ACHN (cell line): Measurements from ENCODE around the gene NOS1AP.
A peak's percentile ranks its signal among the peaks of the same experiment; 100 is the strongest.

Experiments
- DNase-seq: peaks from one replicate; pipeline ENCODE4 v3.0.0-alpha.2; 2015
- in situ Hi-C: cut with HindIII; loops from 2 replicates; pipeline ENCODE4 v1.10.0; 2017; ENCODE audit warnings: low sequenced_read_pairs, low pct_ligation_motif_present, low pct_unique_long_range_greater_than_20kb

NOS1AP gene

DNA sequence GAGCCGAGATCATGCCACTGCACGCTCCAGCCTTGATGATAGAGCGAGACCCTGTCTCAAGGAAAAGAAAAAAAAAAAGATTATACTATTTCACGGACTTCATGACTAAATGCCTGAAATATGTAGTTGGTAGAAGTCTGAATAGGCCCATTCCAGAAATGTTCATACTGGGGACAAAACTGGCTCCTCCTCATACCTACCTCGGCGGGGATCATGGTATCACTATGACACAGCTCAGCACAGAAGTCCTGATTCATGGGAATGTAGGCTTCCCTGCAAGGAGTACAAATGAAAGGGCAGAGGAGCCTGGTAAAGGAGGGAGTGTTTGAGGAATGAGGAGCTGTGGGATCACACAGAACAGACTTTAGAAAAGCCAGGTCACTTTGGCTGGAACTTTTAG, 302.1 kb downstream of the NOS1AP start:
- in situ Hi-C loops, result no loop called here
- no peak for DNase-seq

GRCh38 chr1:162372159-162373071, 302.9 kb downstream of the NOS1AP start:
- DNase-seq, result no peak
- in situ Hi-C loops, result no loop called here

DNA sequence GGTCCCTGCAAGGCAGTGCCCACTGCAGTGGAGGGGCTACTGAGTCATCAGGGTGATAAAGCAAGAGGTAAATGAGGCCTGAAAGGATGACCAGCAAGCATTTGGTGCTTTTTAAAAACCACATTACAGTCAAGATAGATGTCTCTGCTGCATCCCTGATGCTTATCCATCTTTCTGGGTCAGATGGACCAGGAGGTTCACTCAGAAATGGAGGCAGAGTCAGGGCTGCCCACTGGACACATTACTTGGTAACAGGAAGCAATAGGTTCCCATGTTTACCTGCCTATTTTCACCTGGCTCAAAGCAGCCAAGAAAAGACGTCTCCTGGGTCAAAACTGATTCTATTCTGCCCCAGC, 303.6 kb downstream of the NOS1AP start:
- no peak for DNase-seq
- in situ Hi-C loops, result no loop called here

- peak; percentile 74 for DNase-seq
- in situ Hi-C loops, result no loop called here
These were observed 304.2 kb downstream of the NOS1AP start for GRCh38 chr1:162373541-162374260.

DNA sequence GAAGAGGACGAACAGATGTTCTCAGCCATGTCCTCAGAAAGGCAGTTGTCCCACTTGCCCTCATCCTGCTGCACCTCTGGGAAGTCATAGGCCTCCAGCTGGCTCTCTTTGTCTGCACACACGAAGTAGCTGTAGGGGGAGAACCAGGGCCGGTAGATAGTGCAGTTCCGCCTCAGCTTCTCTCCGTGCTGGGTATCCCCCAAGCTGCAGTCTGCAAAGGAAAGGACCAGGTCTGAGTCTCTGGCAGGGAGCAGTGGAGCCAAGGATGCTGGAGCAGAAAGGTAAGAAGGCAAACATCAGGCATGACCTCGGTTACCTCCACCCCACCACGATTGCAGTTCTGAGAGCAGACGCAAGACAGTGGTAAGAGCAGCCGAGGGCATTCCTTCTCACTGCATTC, 304.9 kb downstream of the NOS1AP start:
- DNase-seq, result no peak
- in situ Hi-C loops, result no loop called here

- in situ Hi-C loops, result no loop called here
- no peak for DNase-seq
These were observed 306.0 kb downstream of the NOS1AP start for GRCh38 chr1:162375463-162375862.

GRCh38 chr1:162376691-162377090, 307.2 kb downstream of the NOS1AP start, which contains the start of gene SPATA46:
Gene SPATA46, minus strand, starts transcription at chr1:162376854. Its CDS starts 64 bp downstream, at chr1:162376790.
- no peak for DNase-seq
- in situ Hi-C loops, result no loop called here

GRCh38 chr1:162380061-162380846, 310.8 kb downstream of the NOS1AP start:
- no peak for DNase-seq
- in situ Hi-C loops, result no loop called here

- in situ Hi-C loops, result no loop called here
- DNase-seq, result no peak
These were observed 311.9 kb downstream of the NOS1AP start, which contains the start of gene C1orf226 for GRCh38 chr1:162381383-162381782. Gene C1orf226, plus strand, starts transcription at chr1:162381728. Its CDS starts 174 bp downstream, at chr1:162381902.

DNA sequence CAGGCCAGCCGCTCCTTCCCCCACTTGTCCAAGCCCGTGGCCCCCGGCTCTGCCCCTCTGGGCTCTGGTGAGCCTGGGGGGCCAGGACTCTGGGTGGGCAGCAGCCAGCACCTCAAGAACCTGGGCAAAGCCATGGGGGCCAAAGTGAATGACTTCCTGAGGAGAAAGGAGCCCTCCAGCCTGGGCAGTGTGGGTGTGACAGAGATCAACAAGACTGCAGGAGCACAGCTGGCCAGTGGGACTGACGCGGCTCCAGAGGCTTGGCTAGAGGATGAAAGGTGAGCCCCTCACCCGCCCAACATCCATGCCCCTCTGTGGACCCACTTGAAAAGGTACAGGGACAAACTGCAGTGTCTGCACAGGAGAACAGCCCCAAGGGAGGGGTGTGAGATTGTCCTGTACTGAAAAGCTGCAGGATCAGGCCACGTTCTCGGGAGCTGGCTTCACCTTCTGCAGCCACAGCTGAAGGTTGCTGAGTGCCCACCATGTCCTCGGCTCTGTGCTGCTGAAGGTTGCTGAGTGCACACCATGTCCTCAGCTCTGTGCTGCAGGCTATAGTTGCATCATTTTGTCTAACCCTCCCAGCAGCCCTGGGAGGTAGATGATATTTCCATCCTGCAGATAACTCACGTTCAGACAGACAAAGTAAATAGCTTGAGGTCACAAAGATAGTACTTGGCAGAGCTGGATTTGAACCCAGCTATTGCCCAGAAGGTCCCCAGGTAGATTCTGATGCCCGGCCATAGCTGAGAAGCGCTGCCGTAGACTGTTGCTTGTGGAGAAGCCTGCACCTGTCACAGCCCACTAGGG, 312.7 kb downstream of the NOS1AP start:
- DNase-seq, result no peak
- in situ Hi-C loops, result no loop called here

DNA sequence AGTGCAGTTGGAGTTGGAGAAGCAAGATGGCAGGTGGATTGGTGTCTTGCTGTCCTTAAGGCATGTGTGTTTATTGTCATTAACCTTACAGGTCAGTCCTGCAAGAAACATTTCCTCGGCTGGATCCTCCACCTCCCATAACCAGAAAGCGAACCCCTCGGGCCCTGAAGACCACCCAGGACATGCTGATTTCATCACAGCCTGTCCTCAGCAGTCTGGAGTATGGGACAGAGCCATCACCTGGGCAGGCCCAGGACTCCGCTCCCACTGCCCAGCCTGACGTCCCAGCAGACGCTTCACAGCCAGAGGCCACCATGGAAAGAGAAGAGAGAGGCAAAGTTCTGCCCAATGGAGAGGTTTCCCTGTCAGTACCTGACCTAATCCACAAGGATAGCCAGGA, 313.6 kb downstream of the NOS1AP start:
- in situ Hi-C loops, result no loop called here
- DNase-seq, result no peak

DNA sequence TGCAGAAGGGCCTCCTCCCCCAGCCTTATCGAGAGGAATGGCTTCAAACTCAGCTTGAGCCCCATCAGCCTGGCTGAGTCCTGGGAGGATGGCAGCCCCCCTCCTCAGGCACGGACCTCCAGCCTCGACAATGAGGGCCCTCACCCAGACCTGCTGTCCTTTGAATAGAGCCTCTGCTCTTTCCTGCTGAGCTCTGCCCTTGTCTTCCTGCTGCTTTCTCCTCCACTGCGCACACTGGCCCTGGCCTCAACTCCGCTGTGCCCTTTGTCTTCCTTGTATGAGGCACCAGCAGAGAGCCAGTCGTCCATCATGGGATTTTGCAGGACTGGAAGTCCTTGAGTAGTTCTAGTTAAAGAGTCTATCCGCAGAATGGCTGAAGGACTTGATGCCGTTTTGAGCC, 314.0 kb downstream of the NOS1AP start:
- in situ Hi-C loops, result no loop called here
- no peak for DNase-seq

GRCh38 chr1:162384116-162384515, 314.6 kb downstream of the NOS1AP start:
- no peak for DNase-seq

DNA sequence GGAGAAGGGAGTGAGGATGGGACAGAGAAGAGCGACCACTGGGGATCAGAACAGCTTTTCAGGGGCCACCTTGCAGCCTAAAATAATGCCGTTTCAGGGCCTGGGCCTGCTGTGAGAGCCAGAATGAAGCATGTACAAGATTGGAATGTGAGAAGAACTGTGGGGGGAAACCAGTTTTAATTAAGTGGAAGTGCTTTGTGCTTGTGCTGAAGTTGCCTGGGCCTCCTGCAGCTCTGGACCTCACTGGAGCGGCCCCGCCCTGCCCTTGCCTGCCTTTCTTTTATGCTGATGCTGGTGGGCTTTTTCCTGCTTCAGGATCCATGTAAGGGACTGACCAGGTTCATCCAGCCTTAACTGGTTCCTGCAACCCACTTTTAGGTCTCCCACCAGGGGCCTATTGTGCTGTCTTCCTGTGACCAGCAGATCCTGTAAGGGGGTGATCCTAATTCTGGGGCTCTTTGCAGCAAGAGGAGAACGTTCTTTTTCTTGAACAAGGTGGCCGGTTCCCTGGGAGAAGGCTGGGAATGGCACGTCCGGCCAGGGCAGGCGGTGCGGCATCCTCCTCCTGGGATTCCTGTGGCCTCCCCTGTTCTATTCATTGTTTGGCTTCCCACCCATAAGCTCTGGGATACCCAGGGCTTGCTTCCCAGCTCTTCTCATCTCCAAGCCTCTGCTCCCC, 315.2 kb downstream of the NOS1AP start:
- in situ Hi-C loops, result no loop called here
- DNase-seq, result no peak

More at GRCh38 chr1:162384116-162384515, 314.6 kb downstream of the NOS1AP start:
- in situ Hi-C loops, result no loop called here

DNA sequence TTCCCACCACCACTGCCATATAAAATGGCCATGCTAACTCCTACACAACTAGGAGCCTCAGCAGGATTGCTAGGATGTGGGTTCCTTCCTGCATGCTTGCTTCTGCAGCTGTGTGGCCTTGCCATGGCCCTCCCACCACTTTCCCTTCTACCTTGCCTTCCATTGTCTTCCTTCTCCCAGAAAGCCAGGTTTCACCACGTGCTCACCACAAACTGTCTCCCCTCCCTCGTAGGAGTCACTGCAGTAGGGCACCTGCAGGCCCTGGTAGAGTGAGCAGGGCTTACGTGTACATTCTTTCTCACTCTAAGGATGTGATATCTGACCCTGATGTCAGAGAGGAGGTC, 315.8 kb downstream of the NOS1AP start:
- in situ Hi-C loops, result no loop called here

GRCh38 chr1:162385702-162386101, 316.2 kb downstream of the NOS1AP start:
- in situ Hi-C loops, result no loop called here
- no peak for DNase-seq

More for the DNA sequence above, 315.8 kb downstream of the NOS1AP start:
- DNase-seq, result no peak

DNA sequence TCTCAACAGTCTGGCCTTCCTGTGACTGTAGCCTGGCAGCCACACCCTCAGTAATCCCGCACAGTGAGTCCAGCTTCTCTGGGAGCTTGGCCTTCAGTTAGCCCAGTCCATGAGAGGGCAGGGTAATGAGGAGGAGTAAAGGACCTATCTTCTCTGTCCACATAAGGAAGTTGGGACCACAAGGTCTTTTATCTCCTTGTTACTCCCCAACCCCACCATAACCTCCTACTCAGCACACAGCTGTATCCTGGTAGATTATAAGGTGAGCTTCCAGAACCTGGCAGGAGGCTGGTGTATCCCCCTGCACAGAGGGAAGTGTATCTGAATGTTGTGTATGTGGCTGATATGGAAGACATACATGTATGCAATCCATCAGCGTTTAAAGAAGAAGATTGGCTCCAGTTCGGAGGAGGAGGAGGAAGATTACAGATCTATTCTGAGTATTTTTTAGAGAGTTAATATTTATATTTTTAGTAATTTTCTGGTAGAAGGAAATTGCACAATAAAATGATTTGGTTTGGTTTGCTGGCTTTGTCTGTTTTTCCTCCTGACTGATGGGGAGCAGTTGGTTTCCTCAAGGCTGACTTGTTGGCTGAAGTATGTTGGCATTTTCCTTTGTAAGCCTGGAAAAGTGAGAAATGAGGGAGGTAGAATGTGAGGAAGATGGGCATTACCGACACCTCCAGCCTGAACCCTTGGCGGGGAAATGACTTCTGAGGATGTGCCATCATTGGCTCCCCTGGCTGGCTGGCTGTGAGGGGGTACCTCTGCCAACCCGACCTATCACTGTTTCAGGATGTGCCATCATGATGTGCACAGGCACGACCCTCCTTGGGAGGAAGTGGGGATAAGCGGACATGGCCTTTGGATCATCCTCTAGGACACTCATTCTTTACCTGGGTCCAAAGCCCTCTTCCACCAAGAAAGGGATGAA, 317.1 kb downstream of the NOS1AP start:
- no peak for DNase-seq
- in situ Hi-C loops, result no loop called here
